Activated T-cell treated with anti-CD3 and anti-CD28 coated beads for 48 hours (primary cell): Measurements from ENCODE around the gene IDUA.

Source experiments
- DNase-seq: peaks from one replicate; pipeline ENCODE4 v3.0.0-alpha.2; 2020; ENCODE audit warnings: low read depth

The IDUA gene

DNA sequence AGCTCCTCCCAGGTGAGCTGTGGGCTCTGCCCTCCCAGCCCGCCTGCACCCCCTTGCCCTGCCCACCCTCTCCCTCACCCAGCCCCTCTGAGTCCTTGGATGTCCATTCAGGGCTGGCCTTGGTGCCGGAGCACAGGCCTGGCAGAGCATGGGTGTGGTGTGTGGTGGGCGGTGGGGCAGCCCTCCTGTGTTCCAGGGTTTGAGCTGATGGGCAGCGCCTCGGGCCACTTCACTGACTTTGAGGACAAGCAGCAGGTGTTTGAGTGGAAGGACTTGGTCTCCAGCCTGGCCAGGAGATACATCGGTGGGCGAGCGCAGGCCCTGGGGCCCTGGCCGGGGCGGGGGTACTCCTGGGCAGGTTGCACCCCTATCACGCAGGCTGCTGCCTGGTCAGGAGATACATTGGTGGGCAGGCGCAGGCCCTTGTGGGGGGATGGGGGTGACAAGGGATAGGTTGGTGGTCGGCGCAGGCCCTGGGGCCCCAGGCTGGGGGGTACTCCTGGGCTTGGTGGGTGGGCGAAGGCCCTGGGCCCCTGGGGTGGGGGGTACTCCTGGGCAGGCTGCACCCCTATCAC lies 13.9 kb downstream of the IDUA start:
- DNase-seq = no peak

DNA sequence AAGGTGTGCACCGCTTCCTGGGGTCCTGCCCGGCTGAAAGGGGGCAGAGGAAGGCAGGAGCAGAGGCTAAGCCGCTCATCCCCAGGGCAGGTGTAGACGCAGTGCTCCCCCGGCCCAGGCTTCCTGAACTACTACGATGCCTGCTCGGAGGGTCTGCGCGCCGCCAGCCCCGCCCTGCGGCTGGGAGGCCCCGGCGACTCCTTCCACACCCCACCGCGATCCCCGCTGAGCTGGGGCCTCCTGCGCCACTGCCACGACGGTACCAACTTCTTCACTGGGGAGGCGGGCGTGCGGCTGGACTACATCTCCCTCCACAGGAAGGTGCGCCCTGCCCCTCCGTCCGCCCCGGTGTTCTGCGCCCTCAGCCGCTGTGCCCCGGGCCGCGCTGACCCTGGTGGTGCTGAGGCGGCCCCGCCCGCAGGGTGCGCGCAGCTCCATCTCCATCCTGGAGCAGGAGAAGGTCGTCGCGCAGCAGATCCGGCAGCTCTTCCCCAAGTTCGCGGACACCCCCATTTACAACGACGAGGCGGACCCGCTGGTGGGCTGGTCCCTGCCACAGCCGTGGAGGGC lies 14.8 kb downstream of the IDUA start:
- DNase-seq = no peak

DNA sequence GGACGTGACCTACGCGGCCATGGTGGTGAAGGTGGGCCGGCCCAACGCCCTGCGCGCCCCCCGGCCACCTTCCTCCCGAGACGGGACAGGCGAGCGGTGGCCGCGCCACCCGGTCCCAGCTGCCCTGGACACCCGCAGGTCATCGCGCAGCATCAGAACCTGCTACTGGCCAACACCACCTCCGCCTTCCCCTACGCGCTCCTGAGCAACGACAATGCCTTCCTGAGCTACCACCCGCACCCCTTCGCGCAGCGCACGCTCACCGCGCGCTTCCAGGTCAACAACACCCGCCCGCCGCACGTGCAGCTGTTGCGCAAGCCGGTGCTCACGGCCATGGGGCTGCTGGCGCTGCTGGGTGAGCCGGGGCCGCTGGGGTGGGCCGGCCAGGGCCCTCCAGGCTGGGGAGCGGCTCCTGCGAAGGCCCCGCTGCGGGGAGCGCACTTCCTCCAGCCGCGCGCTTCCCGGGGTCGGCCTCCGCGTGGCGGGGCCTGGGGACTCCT lies 15.3 kb downstream of the IDUA start:
- no peak for DNase-seq

DNA sequence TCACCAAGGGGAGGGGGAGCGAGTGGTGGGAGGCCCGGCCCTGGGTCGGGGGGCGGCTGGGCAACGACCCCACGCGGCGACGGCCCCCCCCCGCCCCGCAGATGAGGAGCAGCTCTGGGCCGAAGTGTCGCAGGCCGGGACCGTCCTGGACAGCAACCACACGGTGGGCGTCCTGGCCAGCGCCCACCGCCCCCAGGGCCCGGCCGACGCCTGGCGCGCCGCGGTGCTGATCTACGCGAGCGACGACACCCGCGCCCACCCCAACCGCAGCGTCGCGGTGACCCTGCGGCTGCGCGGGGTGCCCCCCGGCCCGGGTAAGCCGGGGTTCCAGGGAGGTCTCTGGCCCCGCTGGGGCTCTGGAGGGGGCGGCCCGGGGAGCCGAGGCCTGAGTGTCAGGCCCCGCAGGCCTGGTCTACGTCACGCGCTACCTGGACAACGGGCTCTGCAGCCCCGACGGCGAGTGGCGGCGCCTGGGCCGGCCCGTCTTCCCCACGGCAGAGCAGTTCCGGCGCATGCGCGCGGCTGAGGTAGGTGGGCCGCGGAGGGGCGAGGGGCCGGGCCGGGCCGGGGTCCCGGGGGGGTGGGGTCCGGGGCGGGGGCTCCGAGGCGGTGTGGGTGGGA lies 15.9 kb downstream of the IDUA start:
- DNase-seq = no peak

DNA sequence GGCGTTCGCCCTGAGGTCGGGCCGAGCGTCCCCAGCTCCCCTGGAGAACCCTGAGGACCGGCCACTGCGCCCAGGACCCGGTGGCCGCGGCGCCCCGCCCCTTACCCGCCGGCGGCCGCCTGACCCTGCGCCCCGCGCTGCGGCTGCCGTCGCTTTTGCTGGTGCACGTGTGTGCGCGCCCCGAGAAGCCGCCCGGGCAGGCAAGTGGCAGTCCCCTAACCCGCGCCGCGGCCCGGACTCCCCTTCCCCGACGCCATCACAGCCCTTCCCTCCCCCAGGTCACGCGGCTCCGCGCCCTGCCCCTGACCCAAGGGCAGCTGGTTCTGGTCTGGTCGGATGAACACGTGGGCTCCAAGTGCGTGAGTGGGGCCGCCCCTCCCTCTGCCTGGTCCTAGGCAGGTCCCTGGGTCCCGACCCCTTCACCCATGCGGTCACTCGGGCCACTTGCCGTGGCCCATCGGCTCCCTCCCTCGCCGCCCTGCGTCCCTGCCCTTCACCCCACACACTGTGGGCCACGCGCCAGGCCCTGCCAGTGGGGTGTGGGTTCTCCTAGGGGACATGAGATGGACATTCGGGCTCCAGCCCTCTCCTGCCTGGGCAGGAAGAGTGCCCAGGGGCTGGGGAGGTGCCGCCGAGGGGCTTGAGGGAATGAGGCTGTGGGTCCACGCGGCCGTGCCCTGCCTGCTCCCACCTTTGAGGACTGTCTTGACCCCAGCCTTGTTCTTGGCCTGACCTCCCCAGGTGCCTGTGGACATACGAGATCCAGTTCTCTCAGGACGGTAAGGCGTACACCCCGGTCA lies 16.6 kb downstream of the IDUA start:
- DNase-seq = no peak

DNA sequence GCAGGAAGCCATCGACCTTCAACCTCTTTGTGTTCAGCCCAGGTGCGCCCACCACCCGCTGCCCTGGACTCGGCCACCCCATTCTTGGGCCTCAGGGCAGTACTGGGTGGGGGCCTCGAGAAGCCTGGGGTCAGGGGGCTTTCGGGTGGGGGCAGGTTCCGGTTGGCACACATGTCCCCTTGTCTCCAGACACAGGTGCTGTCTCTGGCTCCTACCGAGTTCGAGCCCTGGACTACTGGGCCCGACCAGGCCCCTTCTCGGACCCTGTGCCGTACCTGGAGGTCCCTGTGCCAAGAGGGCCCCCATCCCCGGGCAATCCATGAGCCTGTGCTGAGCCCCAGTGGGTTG lies 17.2 kb downstream of the IDUA start:
- no peak for DNase-seq

DNA sequence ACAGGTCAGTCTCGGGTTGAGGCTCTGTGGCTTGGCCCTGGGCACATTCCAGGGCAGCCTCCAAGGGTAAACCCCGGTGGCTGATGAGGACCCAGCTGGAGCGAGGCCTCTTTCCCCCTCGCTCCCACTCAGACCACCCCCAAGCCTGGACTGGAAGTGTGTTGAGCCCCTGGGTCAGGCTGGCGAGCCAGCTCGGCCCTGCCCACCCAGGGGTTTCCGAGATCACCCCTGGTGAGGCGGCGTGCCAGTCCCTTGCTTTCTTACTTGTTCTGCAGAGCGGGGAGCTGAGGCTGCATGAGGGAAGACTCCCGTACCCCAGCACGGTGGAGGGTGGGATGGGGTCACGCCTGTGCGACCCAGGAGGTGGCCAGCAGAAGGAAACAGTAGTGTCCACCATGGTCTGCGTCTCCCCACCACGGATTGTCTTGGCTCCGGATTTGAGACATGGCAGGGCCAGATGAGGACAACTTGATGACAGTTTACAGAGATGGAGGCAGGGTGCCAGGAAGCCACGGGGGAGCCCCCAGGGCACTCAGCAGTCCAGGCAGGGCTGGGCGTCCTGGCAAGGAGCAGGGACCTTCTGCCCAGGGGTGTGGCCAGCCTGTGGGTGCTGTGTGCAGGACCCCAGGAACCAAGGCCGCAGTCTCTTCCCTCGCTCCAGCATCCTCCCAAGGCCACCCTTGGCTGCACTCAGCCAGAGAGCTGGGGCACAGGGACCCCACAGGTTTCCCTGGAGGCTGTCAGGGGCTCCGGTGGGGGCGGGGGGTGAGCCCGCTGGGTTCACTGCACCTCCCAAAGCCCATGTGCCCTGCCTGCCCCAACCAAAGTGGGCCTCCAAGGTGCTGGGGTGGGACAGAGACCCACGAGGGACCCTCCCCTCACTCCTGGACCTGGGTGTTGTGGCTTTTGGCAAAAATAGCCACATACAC lies 18.0 kb downstream of the IDUA start:
- no peak for DNase-seq

DNA sequence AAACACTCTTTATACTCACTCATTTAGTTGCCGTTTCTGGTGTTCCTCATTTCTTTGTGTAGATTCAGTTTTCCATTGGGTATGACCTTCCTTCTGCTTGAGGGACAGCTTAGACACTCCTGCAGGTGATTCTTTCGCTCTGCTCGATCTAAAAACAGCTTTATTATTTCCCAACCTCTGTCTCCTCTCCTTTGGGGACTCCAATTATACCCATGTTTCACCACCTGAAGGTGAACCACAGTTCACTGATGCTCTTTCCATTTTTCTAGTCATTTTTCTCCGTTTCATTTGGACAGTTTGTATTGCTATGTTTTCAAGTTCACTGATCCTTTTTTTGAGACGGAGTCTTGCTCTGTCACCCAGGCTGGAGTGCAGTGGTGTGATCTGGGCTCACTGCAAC lies 20.0 kb downstream of the IDUA start:
- DNase-seq = no peak

DNA sequence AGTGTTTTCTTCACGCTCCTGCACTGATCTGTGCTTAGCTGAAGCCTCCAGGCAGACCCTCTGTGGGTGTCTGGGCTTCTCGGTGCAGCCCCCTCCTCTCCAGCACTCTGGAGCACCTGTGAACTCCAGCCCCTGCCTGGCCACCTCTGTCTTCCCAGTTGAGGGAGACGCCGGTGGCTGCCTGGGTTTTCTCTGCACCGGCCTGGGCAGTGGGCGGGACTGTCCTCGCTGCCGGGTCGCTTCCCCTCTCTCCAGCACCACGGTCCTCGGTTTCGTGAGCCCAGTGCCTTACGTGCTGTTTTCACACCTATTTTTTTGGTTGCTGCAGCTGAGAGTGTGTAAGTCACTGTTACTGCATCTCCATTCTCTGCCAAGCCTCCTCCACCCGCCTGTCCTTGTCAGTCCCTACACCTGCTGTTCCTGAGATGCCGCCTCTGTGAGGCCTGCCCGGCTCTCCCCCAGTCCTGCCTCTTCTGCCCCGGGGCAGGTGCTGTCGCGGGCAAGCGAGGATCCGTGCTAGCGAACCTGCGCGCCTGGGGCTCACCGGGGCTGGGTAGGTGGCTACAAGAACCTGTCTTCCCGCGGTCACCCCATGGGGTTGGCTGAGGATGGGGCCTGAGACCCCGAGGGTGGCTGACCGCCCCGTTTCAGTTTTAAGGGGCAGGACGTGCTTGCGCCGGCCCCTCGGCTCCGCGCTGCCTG lies 22.1 kb downstream of the IDUA start:
- DNase-seq = no peak

DNA sequence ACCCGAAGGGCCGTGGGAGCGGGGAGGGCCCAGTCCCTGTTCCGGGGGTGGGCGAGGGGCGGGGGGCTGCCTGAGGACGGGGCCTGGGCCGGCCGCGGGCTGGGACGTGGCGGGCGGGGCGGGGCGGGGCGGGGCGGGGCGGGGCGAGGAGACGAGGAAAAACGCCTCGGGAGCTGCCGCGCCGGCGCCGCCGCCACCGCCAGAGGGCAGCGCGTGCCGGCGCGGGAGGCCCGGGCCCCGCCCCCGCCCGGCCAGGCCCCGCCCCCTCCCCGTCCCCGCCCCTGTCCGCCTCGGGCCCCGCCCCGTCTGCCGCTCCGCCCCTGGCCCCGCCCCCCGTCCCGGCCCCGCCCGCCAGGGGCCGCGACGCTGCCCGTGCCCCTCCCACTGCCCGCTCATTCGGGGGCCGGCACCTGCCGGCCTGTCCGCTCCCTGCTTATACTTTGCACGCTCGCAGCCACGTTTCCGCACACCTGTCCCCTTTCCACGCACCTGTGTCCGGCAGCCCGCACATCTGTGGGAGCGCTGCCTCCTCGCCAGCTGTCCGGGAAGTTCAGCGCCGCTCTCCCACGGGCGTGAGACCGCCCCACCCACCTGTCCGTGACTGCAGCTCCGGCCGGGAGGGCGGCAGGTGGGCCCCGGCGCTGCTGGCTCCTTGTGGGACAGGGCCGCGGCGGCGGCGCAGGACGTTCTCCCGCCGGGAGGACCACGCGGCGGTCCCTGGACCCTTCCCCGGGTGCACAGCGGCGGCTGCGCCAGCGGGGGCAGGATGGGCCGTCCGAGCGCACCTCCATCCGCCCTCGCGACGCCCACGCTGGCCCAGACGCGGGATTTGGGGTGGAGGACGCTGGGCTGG lies 22.9 kb downstream of the IDUA start:
- DNase-seq = peak; percentile 59

DNA sequence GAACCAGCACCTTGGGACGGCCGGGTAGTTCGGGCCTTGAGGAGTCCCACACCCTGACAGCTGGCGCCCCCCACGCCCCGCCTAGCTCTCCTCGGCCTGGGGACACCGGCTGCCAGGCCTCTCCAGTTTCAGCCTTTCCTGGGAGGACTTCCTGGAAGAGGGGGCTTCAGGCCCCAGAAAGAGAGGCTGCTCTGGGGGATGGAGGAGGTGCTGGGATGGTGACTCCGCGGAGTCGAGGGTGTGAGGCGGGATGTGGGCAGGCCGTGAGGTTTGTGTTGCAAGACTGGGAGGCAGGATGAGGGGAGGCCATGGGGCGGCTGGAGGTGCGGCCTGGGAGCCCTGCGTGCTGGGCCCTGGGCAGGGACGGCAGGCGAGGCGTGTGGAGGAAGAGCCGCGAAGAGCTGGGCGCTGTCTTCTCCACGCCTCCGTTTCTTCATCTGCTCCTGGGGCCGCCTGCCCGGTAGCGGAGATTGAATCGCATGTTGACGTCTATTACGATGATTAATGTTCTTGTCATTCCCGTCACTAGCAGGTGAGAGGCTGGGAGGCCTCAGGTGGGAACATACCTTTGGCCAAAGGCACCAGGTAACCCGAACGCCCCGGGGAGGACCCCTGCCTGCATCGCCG lies 23.7 kb downstream of the IDUA start:
- peak; percentile 69 for DNase-seq

DNA sequence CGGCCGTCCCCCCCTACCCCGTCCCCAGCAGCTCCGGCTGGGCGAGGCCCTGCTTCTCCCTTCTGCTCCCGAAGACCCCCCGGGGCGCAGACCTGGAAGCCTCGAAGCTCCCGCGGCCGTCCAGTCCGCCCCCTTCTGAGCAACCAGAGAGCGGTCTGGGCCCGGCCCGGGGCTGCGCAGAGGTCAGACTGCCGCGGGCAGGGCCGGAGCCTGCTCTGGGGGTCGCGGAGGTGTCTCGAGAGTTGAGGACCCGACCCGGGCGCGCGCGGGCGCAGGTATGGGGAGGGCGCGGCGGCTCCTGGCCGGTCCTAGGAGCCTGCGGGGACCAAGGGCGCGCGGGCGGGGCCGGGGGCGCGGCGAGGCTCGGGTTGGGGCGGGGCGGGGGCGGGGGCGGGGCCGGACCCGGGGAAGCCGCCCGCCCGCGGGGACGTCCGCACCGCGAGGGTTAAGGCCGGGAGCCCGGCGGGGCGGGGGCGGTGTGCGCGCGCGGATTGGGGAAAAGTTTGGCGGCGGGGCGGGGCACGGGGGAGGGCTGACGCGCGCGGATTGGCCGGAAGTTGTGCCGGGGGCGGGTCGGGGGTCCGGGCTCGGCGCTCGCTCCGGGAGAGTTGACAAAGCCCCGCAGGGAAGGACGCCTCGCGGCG lies 24.3 kb downstream of the IDUA start, which contains the start of gene FGFRL1:
Gene FGFRL1 (plus strand): TSS at position 605 of the 644 bp plus-strand sequence. CDS start 860 bp downstream, outside the sequence.
- peak; percentile 93 for DNase-seq

DNA sequence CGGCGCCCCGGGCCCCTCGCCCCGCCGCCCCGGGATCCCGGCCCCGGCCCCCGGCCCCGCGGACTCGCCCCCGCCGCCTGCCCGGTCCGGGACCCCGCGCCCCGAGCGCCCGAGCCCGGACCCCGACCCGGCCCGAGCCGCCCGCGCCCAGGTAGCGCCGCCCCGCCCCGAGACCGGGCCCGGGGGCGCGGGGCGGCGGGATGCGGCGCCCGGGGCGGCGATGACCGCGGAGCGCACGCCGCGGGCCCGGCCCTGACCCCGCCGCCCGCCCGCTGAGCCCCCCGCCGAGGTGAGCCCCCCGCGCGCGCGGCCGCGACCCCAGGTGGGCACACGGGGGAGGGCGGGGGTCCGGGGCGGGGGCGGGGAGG lies 24.8 kb downstream of the IDUA start:
- no peak for DNase-seq

DNA sequence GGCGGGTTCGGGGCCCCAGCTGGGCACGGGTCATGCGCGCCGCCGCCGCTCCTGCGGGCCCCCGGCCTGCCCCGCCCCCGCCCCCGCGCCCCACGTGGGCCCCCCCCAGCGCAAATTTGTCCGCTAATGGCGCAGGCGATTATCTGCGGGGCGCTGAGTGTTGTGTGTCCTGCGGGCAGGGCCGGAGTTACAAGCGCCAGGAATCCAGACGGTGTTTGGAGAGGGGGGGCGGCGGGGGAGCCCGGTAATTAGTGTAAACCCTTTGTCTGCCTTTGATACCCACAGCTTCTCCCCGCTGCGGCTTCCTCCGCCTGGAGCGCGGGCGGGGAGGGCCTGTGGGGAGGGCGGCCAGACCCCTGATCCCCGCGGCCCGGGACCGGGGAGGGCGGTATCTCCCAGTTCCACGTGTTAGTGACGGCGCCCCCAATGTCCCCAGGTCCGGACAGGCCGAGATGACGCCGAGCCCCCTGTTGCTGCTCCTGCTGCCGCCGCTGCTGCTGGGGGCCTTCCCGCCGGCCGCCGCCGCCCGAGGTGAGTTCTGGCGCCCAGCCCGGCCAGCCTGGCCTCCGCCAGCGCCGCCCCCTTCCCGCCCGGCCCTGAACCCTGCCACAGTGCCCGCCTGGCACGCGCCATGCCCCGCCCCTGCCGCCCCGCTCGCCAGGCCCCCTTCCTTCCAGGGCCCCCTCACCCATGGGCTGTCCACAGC lies 25.3 kb downstream of the IDUA start:
- DNase-seq = no peak

DNA sequence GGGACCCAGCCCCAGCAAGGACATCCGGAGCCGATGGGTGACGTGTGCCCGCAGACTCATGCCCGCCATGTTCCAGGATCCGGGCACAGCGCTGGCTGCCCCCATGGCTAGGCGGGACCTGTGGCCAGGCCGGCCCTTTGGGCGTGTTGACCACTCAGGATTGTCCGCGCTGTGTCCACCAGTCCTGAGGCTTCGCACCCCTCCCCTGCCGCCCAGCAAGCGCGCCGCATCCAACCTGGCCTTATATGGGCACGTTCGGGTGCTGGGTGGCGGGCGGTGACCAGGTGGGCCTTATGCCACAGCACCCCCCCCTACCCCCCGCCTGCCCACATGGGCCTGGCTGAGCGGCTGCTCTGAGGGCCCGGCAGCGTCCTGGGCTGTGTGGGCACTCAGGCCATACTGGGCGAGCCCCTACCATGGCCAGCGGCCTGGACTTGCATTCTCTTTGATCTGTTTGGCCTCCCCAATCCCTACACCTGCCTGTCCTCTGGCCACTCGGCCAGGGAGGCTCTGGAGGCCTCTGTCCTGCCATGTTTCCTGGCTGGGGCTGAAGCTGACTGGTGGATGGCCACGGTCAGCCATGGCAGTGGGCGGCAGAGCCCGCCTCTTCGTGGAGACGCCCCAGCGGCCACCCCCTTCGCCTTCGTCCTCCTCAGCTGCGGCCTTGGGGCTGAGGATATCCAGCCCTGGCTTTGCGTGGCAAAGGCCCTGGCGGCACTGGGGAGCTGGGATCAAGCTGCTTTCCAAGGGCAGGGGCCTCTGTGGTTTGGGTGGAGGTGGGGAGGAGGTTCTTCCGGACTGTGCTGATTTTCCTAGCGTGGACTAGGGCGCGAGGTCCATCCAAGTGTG lies 26.6 kb downstream of the IDUA start:
- no peak for DNase-seq

DNA sequence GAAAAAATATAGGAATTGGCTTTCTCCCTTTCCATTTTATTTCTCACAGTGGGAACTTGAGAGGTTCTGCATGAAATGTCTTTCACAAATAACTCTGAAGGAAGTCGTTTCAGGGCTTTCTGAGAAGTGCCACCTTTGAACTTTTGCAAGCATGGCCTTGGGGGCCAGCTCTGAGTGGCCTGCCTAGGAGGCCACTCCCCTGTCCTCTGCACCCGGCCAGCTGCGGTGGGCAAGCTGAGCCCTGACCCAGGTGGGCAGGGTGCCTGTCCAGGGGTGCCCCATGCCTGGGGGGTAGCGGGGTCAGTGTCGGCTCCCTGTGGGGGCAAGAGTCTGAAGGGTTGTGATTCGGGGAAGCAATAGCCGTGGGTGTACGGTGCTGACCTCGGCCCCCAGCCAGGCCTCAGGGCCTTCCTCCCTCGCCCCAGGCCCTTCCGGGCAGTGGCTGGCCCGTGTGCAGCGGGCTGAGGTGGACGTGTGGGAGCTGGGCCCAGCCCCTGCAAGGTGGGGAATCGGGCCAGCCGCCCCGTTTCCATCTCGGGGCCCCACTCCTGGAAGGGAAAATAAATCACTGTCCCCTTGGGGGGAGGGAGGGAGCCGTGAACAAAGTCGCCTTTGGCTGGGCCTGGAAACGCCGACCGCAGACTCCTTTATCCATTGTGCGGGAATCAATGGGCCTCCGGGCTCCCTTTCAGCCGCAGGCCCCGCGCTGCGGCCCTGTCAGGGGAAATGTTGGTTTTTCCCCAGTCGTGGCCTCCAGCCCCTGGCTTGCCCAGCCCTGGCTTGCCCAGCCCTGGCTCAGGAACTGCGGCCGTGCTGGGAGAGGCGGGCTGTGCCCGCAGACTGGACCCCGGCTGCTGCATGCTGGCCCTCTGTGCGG lies 27.7 kb downstream of the IDUA start:
- no peak for DNase-seq

DNA sequence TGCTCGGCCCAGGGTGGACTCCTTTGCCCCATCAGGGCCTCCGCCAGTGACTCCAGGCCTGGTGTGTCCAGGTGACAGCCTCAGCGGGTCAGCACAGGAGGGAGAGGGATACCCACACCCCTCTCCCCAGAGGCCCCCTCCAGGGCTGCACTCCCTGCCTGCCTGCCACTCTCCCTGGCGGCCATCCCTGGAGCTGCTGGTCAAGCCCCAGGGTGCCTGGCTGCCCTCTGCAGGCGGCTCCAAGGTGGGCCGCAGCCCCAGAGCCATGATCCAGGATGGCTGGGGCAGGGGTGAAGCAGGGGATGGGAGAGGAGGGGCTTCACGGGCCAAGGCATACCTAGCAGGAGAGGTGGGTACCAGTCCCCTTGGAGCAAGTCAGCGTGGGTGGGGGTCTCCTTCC lies 28.3 kb downstream of the IDUA start:
- no peak for DNase-seq
